ENCODE data around the gene AHI1.

DNA sequence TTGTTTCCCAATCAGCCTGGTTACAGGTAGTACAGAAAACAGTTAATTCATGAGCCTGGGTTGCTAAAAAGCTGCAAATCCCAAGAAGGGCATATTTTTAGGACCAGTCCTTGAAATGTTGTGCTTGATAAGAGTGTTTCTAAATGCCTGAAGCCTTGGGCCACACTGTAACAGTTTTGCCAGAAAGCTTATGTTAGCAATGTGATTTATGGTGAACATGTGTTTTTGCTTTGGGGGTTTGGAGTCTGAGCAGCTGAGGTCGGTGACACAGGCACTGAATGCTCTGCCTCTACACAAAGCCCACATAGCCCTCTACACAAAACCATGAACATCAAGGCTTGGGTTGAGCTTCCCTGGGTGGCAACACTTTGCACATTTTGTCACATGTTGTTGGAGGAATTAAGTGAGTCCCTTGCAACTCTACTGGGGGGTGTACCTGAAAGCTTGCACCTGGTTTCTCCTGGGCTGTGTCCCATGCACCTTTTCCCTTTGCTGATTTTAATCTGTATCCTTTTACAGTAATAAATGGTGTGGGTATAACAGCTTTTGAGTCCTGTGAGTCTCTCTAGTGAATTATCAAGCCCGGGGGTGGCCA, 22.2 kb downstream of the AHI1 start:
- TF ChIP-seq, protein P1, sequence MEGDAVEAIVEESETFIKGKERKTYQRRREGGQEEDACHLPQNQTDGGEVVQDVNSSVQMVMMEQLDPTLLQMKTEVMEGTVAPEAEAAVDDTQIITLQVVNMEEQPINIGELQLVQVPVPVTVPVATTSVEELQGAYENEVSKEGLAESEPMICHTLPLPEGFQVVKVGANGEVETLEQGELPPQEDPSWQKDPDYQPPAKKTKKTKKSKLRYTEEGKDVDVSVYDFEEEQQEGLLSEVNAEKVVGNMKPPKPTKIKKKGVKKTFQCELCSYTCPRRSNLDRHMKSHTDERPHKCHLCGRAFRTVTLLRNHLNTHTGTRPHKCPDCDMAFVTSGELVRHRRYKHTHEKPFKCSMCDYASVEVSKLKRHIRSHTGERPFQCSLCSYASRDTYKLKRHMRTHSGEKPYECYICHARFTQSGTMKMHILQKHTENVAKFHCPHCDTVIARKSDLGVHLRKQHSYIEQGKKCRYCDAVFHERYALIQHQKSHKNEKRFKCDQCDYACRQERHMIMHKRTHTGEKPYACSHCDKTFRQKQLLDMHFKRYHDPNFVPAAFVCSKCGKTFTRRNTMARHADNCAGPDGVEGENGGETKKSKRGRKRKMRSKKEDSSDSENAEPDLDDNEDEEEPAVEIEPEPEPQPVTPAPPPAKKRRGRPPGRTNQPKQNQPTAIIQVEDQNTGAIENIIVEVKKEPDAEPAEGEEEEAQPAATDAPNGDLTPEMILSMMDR (IDR thresholded peaks at IDR 0.05; ENCODE audit: insufficient read depth, low read depth, low read length) = no peak
- TF ChIP-seq EZH2 (IDR thresholded peaks at IDR 0.05; ENCODE audit: insufficient read depth, low read length) = no peak

Data from astrocyte (in vitro differentiated cells and primary cell).